Mesothelial cell of epicardium (in vitro differentiated cells): ENCODE measurements around the gene USP21. TPM values are rescaled to one million over a fixed set of nuclear protein-coding genes. Genes with fewer than 3 reads are reported as not detected.

Experiments
- DNase-seq, 2 experiments: peaks; one replicate each; pipeline ENCODE4 v3.0.0; 2021; ENCODE audit warnings: low spot score in 2 of 2; ENCODE audit not compliant: unreplicated experiment in 2 of 2
- H3K27ac Mint-ChIP-seq: 2 replicates; pipeline ENCODE4 v1.8.0; 2021; ENCODE audit warnings: mixed read lengths
- H3K27me3 Mint-ChIP-seq: 2 replicates; pipeline ENCODE4 v1.8.0; 2021; ENCODE audit warnings: low read depth, mixed read lengths
- H3K36me3 Mint-ChIP-seq: 2 replicates; pipeline ENCODE4 v1.8.0; 2021; ENCODE audit warnings: mixed read lengths
- H3K4me1 Mint-ChIP-seq: 2 replicates; pipeline ENCODE4 v1.8.0; 2021; ENCODE audit warnings: mixed read lengths
- H3K4me3 Mint-ChIP-seq: 2 replicates; pipeline ENCODE4 v1.8.0; 2021; ENCODE audit warnings: mild to moderate bottlenecking, moderate library complexity, mixed read lengths
- H3K9me3 Mint-ChIP-seq: 2 replicates; pipeline ENCODE4 v1.8.0; 2021; ENCODE audit warnings: mixed read lengths
- CTCF ChIP-seq: fragments of 200-600 bp; sonication (generic); IDR thresholded peaks from one replicate; pipeline ENCODE4 v1.5.0; 2021; ENCODE audit warnings: antibody characterized with exemption; ENCODE audit not compliant: unreplicated experiment
- total RNA-seq: library from RNA; stranded (reverse); gene quantifications from 3 replicates; pipeline ENCODE4 v1.2.1, GENCODE V29; 2021

USP21 gene
- total RNA-seq, 1 donor from 2014 or later = 42.6 TPM

DNA sequence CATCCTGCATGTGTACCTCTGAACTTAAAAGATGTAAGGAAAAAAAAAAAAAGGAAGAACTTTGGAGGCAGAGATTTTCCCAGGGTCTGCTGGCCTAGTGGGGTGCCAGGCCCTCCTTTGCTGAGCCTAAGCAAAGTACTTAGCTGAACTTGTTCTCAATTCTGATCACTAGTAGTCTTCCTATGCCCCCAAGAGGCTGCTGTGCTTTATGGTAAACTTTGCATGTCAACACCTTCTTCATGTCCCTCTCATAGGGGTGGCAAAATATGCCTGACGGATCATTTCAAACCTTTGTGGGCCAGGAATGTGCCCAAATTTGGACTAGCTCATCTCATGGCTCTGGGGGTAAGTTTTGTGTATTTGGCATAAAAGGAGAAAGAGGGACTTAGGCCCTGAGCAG is 1.4 kb upstream of the USP21 start:
- DNase-seq = no peak
- TF ChIP-seq CTCF = no peak
- Mint-ChIP-seq H3K4me1 (peaks cover 33% of the 10 kb centered on the region), H3K9me3 (no peaks in the 10 kb centered on the region), H3K27ac (no peak overlapping the region), H3K4me3 (peak overlapping the region; percentile 14), H3K36me3 (peaks cover 26% of the 10 kb centered on the region), H3K27me3 (no peaks in the 10 kb centered on the region)

- no peaks in the 10 kb centered on the region for H3K9me3 Mint-ChIP-seq
- H3K27me3 Mint-ChIP-seq = no peaks in the 10 kb centered on the region
- H3K36me3 Mint-ChIP-seq = peaks cover 32% of the 10 kb centered on the region
- no peak for TF ChIP-seq CTCF
- peaks cover 33% of the 10 kb centered on the region for H3K4me1 Mint-ChIP-seq
- peak overlapping the region; percentile 89 for H3K27ac Mint-ChIP-seq
- no peak for DNase-seq
- peak overlapping the region; percentile 87 for H3K4me3 Mint-ChIP-seq
These were observed 837 bp upstream of the USP21 start for GRCh38 chr1:161158316-161159010.

- H3K27ac Mint-ChIP-seq = peak overlapping the region; percentile 78
- TF ChIP-seq CTCF = no peak
- peak overlapping the region; percentile 87 for H3K4me3 Mint-ChIP-seq
- H3K4me1 Mint-ChIP-seq = peaks cover 30% of the 10 kb centered on the region
- no peaks in the 10 kb centered on the region for H3K9me3 Mint-ChIP-seq
- no peaks in the 10 kb centered on the region for H3K27me3 Mint-ChIP-seq
- no peak for DNase-seq
- peaks cover 40% of the 10 kb centered on the region for H3K36me3 Mint-ChIP-seq
These were observed 578 bp downstream of the USP21 start for GRCh38 chr1:161159913-161160243.

DNA sequence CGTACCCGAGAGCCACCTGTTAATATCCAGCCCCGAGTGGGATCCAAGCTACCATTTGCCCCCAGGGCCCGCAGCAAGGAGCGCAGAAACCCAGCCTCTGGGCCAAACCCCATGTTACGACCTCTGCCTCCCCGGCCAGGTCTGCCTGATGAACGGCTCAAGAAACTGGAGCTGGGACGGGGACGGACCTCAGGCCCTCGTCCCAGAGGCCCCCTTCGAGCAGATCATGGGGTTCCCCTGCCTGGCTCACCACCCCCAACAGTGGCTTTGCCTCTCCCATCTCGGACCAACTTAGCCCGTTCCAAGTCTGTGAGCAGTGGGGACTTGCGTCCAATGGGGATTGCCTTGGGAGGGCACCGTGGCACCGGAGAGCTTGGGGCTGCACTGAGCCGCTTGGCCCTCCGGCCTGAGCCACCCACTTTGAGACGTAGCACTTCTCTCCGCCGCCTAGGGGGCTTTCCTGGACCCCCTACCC is 1.4 kb downstream of the USP21 start:
- Mint-ChIP-seq H3K4me3 (peak overlapping the region; percentile 87), H3K27ac (peak overlapping the region; percentile 78), H3K4me1 (peaks cover 23% of the 10 kb centered on the region), H3K27me3 (no peaks in the 10 kb centered on the region), H3K9me3 (no peaks in the 10 kb centered on the region), H3K36me3 (peaks cover 37% of the 10 kb centered on the region)
- no peak for DNase-seq
- TF ChIP-seq CTCF = no peak

DNA sequence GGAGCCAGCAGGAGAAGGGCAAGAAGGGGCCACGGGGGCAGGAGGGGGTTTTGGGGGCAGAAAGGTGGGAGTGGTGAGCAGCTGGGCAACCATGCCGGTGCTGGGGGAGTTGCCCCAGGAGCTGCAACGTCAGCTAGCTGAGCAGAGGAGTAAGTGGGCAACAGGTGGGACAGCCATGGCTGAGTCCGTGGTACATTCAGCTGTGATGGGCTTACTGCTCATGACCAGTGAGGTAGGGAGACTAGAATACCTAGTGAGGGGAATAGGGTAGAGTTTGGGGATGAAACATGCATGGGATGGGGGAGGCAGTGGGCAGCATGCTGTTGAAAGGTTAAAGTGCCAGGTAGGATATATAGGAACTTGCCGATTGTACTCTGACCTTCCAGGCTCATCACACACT is 2.4 kb downstream of the USP21 start:
- DNase-seq = no peak
- no peak for TF ChIP-seq CTCF
- H3K36me3 Mint-ChIP-seq = peaks cover 37% of the 10 kb centered on the region
- H3K27ac Mint-ChIP-seq = no peak overlapping the region
- peak overlapping the region; percentile 1 for H3K4me3 Mint-ChIP-seq
- H3K9me3 Mint-ChIP-seq = no peaks in the 10 kb centered on the region
- H3K4me1 Mint-ChIP-seq = peaks cover 23% of the 10 kb centered on the region
- no peaks in the 10 kb centered on the region for H3K27me3 Mint-ChIP-seq

GRCh38 chr1:161162052-161162451 is 2.8 kb downstream of the USP21 start:
- peak overlapping the region; percentile 9 for H3K27ac Mint-ChIP-seq
- no peak for DNase-seq
- peak overlapping the region; percentile 38 for H3K4me3 Mint-ChIP-seq
- H3K9me3 Mint-ChIP-seq = no peaks in the 10 kb centered on the region
- peaks cover 26% of the 10 kb centered on the region for H3K4me1 Mint-ChIP-seq
- H3K27me3 Mint-ChIP-seq = no peaks in the 10 kb centered on the region
- TF ChIP-seq CTCF = no peak
- H3K36me3 Mint-ChIP-seq = peaks cover 34% of the 10 kb centered on the region
